T-cell (primary cell): ENCODE data around the gene SLC6A6. TPM values are rescaled to one million over a fixed set of nuclear protein-coding genes. Genes with fewer than 3 reads are reported as not detected.

Experiments used
- ATAC-seq, 4 experiments: fragments of 200-7000 bp in 3 of 4; fragments of 150-1000 bp in 1 of 4; cut with Tn5 transposase; replicated peaks in 1 of 4; 1 replicate in 3 of 4; 2 replicates in 1 of 4; pipeline ENCODE4 v1.10.0; 2021; ENCODE audit warnings: moderate library complexity in 3 of 4, mild to moderate bottlenecking in 2 of 4, moderate number of reproducible peaks in 1 of 4
- CTCF ChIA-PET, 2 donors: fragments of 300-600 bp; sonication (Branson Sonifier 250); formaldehyde crosslinking; loops; one replicate each; lab custom pipeline; 2022; ENCODE audit warnings: antibody characterized with exemption in 2 of 2; lab: Charles Lee
- POLR2A ChIA-PET, 2 donors: fragments of 300-600 bp; sonication (Branson Sonifier 250); formaldehyde crosslinking; loops; one replicate each; lab custom pipeline; 2022; ENCODE audit warnings: antibody characterized with exemption in 2 of 2; lab: Charles Lee
- DNase-seq, 35 experiments: peaks; one replicate each; pipeline versions ENCODE4 v3.0.0 to v3.0.0-alpha.2; 2013 to 2023
- H3K27ac ChIP-seq: one replicate; pipeline ENCODE4 v1.5.1; 2013; ENCODE audit warnings: low read length
- H3K27me3 ChIP-seq, 2 experiments: replicated peaks in 1 of 2; 1 replicate in 1 of 2; 2 replicates in 1 of 2; pipeline versions ENCODE4 v1.6.1 to v1.7.0; 2013; ENCODE audit warnings: low read length in 1 of 2, mixed read lengths in 1 of 2; ENCODE audit not compliant: control insufficient read depth in 2 of 2, insufficient read depth in 2 of 2; ENCODE audit errors: extremely low read depth in 1 of 2
- H3K36me3 ChIP-seq, 2 donors: 1 replicate in 1 of 2; 2 replicates in 1 of 2; pipeline versions ENCODE4 v1.6.1 to v1.7.0; 2013; ENCODE audit warnings: low read length in 1 of 2; ENCODE audit not compliant: control insufficient read depth in 2 of 2, insufficient read depth in 1 of 2; ENCODE audit errors: extremely low read depth in 1 of 2
- H3K4me1 ChIP-seq, 2 experiments: 1 replicate in 1 of 2; 2 replicates in 1 of 2; pipeline versions ENCODE4 v1.6.1 to v1.7.0; 2013; ENCODE audit warnings: low read length in 2 of 2, mixed read lengths in 1 of 2; ENCODE audit not compliant: insufficient read depth in 2 of 2, control insufficient read depth in 1 of 2; ENCODE audit errors: extremely low read depth in 1 of 2
- H3K4me3 ChIP-seq, 2 donors: 1 replicate in 1 of 2; 2 replicates in 1 of 2; pipeline versions ENCODE4 v1.5.1 to v1.7.0; 2013; ENCODE audit warnings: mild to moderate bottlenecking in 2 of 2, low read length in 1 of 2, moderate library complexity in 1 of 2; ENCODE audit not compliant: control insufficient read depth in 1 of 2; ENCODE audit errors: extremely low read depth in 1 of 2
- H3K9me3 ChIP-seq: 2 replicates; pipeline ENCODE4 v1.7.0; 2013
- H3K27ac Mint-ChIP-seq, 2 donors: one replicate each; pipeline ENCODE4 v1.8.0; 2020 to 2021; ENCODE audit warnings: mild to moderate bottlenecking in 2 of 2, mixed read lengths in 2 of 2
- H3K27me3 Mint-ChIP-seq, 2 donors: one replicate each; pipeline ENCODE4 v1.8.0; 2021 to 2022; ENCODE audit warnings: mixed read lengths in 2 of 2
- H3K36me3 Mint-ChIP-seq: one replicate; pipeline ENCODE4 v1.8.0; 2021; ENCODE audit warnings: mixed read lengths
- H3K4me1 Mint-ChIP-seq, 3 donors: one replicate each; pipeline ENCODE4 v1.8.0; 2020 to 2022; ENCODE audit warnings: mixed read lengths in 3 of 3, mild to moderate bottlenecking in 1 of 3
- H3K4me3 Mint-ChIP-seq, 3 donors: one replicate each; pipeline ENCODE4 v1.8.0; 2020 to 2022; ENCODE audit warnings: mild to moderate bottlenecking in 3 of 3, mixed read lengths in 3 of 3, moderate library complexity in 3 of 3
- H3K9me3 Mint-ChIP-seq, 3 donors: one replicate each; pipeline ENCODE4 v1.8.0; 2020 to 2022; ENCODE audit warnings: mixed read lengths in 3 of 3
- WGBS: methylation state at CpG from one replicate; pipeline ENCODE4 v1.1.5; 2013; ENCODE audit warnings: missing lambda C conversion rate; ENCODE audit not compliant: insufficient coverage; 5-methylcytosine and 5-hydroxymethylcytosine counted together
- total RNA-seq, 35 experiments: library from RNA in 6 of 35; stranded (reverse) in 6 of 35; fragments of 120-200 nt in 1 of 35; gene quantifications; one replicate each; pipeline versions ENCODE4 v1.2.1 to v1.2.4 and lab custom pipeline; 2013 to 2026

The SLC6A6 gene
- total RNA-seq, 5 donors from 2014 or later (not counting 1 experiment from before 2014, with no cell fraction given): 49.3 to 72.5 (median 63.6) TPM

DNA sequence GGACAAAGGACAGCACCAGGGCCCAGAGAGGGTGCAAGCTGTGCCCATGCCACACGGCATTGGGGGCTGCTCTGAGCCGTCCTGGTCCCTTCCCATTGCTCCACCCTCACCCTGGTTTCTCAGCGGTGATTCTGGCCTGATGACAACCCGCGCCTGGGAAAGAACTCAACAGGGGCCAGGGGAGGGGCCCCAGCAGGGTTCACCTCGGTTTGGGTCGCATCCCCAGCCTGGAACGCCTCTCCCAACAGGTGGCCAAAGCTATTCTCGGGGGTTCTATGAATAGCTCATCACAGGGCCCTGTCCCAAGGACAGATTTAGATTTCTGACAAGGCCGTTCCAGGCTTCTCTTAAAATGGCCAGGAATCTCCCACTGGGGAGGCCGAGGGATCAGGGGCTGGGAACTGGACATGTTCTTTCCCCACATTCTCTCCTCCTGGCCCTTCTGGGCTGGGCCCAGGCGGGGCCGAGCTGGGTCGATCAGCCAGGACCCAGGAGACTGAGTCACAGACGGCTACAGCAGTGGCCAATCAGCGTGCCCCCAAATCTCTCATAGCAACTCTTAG is 119.8 kb downstream of the SLC6A6 start:
- no peak for ATAC-seq
- H3K4me3 ChIP-seq: no peak overlapping the region
- POLR2A ChIA-PET: no interaction called here
- H3K27me3 ChIP-seq: peaks cover 0 to 36% of the 10 kb centered on the region in 2 experiments
- no peaks in the 10 kb centered on the region for H3K4me1 ChIP-seq
- CTCF ChIA-PET: no interaction called here
- Mint-ChIP-seq H3K27ac (no peak overlapping the region), H3K9me3 (no peaks in the 10 kb centered on the region), H3K27me3 (peaks cover 7 to 18% of the 10 kb centered on the region in 2 donors), H3K4me3 (no peak overlapping the region), H3K36me3 (no peaks in the 10 kb centered on the region), H3K4me1 (no peaks in the 10 kb centered on the region)
- DNase-seq: no peak
- WGBS: 74% methylated on average over 15 of the region's 16 CpGs
- no peaks in the 10 kb centered on the region for H3K36me3 ChIP-seq
- H3K9me3 ChIP-seq: no peaks in the 10 kb centered on the region
- H3K27ac ChIP-seq: no peak overlapping the region

- H3K4me1 ChIP-seq: no peaks in the 10 kb centered on the region
- ATAC-seq (no peak), DNase-seq (no peak)
- no peak overlapping the region for H3K4me3 ChIP-seq
- WGBS: 91% methylated on average over 8 of the region's 12 CpGs
- H3K9me3 ChIP-seq: no peaks in the 10 kb centered on the region
- Mint-ChIP-seq H3K27ac (no peak overlapping the region), H3K27me3 (peaks cover 7 to 18% of the 10 kb centered on the region in 2 donors), H3K4me3 (no peak overlapping the region), H3K4me1 (no peaks in the 10 kb centered on the region), H3K36me3 (no peaks in the 10 kb centered on the region), H3K9me3 (no peaks in the 10 kb centered on the region)
- peaks cover 0 to 33% of the 10 kb centered on the region in 2 experiments for H3K27me3 ChIP-seq
- POLR2A ChIA-PET: no interaction called here
- CTCF ChIA-PET: interaction anchor here in 1 of 2 donors (0.8 kb wide), 1 partner anchor 14 kb away, joined by 3 read pairs; no protein-coding TSS in a partner anchor
- H3K27ac ChIP-seq: no peak overlapping the region
- no peaks in the 10 kb centered on the region for H3K36me3 ChIP-seq
These were observed 120.4 kb downstream of the SLC6A6 start for GRCh38 chr3:14522768-14523167.

GRCh38 chr3:14523792-14524191 is 121.4 kb downstream of the SLC6A6 start:
- no peak overlapping the region for H3K4me3 ChIP-seq
- no peaks in the 10 kb centered on the region for H3K4me1 ChIP-seq
- Mint-ChIP-seq H3K36me3 (no peaks in the 10 kb centered on the region), H3K9me3 (no peaks in the 10 kb centered on the region), H3K4me3 (no peak overlapping the region), H3K27me3 (peaks cover 7 to 16% of the 10 kb centered on the region in 2 donors), H3K4me1 (no peaks in the 10 kb centered on the region), H3K27ac (no peak overlapping the region)
- peaks cover 0 to 33% of the 10 kb centered on the region in 2 experiments for H3K27me3 ChIP-seq
- no peaks in the 10 kb centered on the region for H3K9me3 ChIP-seq
- POLR2A ChIA-PET: no interaction called here
- H3K27ac ChIP-seq: no peak overlapping the region
- no peaks in the 10 kb centered on the region for H3K36me3 ChIP-seq
- CTCF ChIA-PET: interaction anchor here in 1 of 2 donors (0.8 kb wide), 1 partner anchor 15 kb away, joined by 3 read pairs; no protein-coding TSS in a partner anchor
- DNase-seq: no peak
- WGBS: no CpG with 5 or more reads among the region's 7 CpGs
- ATAC-seq: no peak

DNA sequence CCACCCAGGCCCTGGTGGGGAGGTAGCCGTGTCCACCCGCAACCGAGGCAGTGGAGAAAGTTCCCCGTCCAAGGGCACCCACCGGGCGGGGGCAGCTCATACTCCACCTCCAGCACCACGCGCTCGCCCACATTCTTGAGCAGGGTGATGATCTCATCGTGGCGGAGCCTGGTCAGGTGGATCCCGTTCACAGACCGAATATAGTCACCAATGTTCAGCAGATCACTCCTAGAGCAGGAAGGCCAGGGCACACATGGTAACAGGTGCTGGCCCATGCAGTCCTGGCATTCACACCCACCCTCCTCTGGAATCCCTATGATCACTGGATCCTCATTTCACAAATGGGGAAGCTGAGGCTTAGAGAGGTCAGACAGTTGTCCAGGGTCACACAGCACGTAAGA is 121.9 kb downstream of the SLC6A6 start:
- Histone ChIP-seq H3K27ac (no peak overlapping the region), H3K36me3 (no peaks in the 10 kb centered on the region), H3K27me3 (peaks cover 0 to 32% of the 10 kb centered on the region in 2 experiments), H3K4me3 (no peak overlapping the region), H3K4me1 (no peaks in the 10 kb centered on the region), H3K9me3 (no peaks in the 10 kb centered on the region)
- CTCF ChIA-PET: no interaction called here
- Mint-ChIP-seq H3K4me3 (no peak overlapping the region), H3K36me3 (no peaks in the 10 kb centered on the region), H3K27ac (no peak overlapping the region), H3K27me3 (peaks cover 7 to 16% of the 10 kb centered on the region in 2 donors), H3K9me3 (no peaks in the 10 kb centered on the region), H3K4me1 (no peaks in the 10 kb centered on the region)
- ATAC-seq: no peak
- POLR2A ChIA-PET: no interaction called here
- WGBS: 82% methylated on average over 14 of the region's 14 CpGs
- no peak for DNase-seq

DNA sequence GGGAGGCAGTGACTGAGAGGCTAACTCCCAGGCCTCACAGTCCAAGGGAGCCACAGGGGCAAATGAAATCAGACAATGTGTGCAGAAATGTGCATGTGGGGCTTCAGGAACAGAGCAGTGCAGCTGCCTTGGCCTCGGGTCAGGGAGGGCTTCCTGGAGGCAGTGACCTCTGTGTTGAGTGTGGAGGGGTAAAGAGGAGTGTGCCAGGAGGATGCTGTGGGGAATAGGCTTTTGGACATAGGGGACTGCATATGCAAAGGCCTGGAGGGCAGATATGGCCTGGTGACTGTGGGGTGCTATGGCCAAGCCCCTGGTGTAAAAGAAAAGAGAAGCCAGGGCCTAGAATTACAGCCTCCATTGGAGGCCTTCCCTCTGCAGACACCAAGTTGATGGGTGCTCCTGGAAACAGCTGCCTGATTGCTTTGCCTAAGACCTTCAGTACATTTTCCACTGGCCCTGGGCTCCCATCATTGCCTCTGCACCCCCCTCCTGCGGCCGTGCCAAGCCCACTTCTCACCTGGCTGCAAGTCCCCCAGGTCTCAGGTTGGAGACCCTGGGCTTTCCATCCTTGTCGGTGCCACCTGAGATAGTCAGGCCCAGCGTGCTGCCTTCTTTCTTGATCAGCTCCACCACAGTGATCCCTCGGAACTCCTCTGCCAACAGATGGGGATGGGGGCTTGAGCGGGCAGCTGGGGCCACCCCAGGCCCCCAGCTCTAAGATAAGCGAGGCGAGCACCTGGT is 122.7 kb downstream of the SLC6A6 start:
- Mint-ChIP-seq H3K27me3 (peaks cover 7 to 17% of the 10 kb centered on the region in 2 donors), H3K27ac (no peak overlapping the region), H3K4me1 (no peaks in the 10 kb centered on the region), H3K9me3 (no peaks in the 10 kb centered on the region), H3K36me3 (no peaks in the 10 kb centered on the region), H3K4me3 (no peak overlapping the region)
- Histone ChIP-seq H3K27me3 (peaks cover 0 to 27% of the 10 kb centered on the region in 2 experiments), H3K4me3 (no peak overlapping the region), H3K9me3 (no peaks in the 10 kb centered on the region), H3K4me1 (no peaks in the 10 kb centered on the region), H3K27ac (no peak overlapping the region), H3K36me3 (no peaks in the 10 kb centered on the region)
- DNase-seq: no peak
- ATAC-seq: no peak
- 58% methylated on average over 4 of the region's 9 CpGs for WGBS
- CTCF ChIA-PET: no interaction called here
- POLR2A ChIA-PET: no interaction called here

- H3K27me3 Mint-ChIP-seq: peaks cover 11 to 21% of the 10 kb centered on the region in 2 donors
- H3K4me3 Mint-ChIP-seq: no peak overlapping the region
- 77% methylated on average over 10 of the region's 17 CpGs for WGBS
- Histone ChIP-seq H3K4me3 (no peak overlapping the region), H3K9me3 (no peaks in the 10 kb centered on the region), H3K4me1 (no peaks in the 10 kb centered on the region), H3K27me3 (peaks cover 0 to 26% of the 10 kb centered on the region in 2 experiments), H3K27ac (no peak overlapping the region), H3K36me3 (no peaks in the 10 kb centered on the region)
- no peaks in the 10 kb centered on the region for H3K4me1 Mint-ChIP-seq
- H3K36me3 Mint-ChIP-seq: no peaks in the 10 kb centered on the region
- ATAC-seq (no peak), DNase-seq (no peak)
- POLR2A ChIA-PET: interaction anchor here in 1 of 2 donors (0.9 kb wide), 1 partner anchor 1148 kb away, joined by 3 read pairs; no protein-coding TSS in a partner anchor
- H3K27ac Mint-ChIP-seq: no peak overlapping the region
- H3K9me3 Mint-ChIP-seq: no peaks in the 10 kb centered on the region
- CTCF ChIA-PET: no interaction called here
These were observed 123.6 kb downstream of the SLC6A6 start for GRCh38 chr3:14525685-14526631.
